Femur (tissue), 1 donor: ENCODE data around the gene ANO2.

ENCODE experiments used
- DNase-seq: peaks from one replicate; pipeline ENCODE4 v3.0.0-alpha.2; 2017

The ANO2 gene

DNA sequence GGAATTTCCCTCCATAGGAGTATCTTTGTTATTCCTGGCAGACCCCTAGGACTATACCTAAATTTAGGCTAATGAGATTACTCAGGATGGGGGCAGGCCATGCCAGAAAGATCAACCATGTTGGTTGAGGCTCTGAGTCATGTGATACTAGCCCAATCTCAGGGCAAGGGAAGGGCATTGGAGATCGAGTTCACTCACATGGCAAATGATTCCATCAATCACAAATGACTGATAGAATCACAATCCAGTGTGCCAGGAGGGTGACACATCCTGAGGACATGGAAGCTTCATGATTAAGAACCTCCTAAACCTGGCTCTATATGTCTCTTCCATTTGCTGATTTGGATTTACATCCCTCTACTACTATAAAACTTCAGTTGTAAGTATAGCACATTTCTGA, 330.8 kb downstream of the ANO2 start:
- no peak for DNase-seq

DNA sequence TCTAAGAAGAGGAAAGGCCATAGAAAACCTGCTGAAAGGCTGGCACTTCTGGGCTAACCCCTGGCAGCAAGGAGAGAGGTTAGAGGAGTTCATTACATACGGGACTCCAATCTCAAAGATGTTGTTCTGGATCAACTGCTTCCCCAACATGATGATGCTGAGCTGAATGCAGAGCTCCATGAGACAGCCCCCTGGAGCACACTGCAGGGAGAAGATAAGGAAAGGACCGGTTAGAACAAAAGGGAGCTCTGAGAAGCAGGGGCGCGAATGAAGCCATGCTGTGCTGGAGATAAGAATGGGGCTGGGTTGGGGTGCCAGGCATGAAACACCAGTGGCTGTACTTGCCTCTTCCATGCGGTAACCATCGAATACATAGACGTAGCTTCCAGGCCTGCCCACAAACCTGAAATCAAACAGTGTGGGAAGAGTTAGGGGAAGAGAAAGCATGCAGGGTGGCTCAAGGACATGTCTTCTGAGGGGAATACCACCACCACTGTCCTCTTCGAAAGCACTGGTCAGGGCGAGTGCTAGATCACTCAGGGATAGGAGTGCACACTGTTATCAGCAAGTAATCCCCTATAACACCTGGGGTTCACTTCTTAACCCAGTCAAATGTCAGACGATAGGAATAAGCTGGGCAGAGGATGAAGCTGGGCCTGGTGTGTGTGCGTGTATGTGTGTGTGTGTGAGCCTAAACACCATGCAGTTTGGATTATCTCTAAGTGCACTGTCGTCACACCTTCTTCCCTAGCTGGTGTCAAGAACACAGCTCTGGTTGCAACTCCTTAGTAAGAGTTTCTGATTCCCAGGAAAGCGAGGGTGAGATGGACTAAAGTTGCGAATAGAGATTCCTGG, 332.3 kb downstream of the ANO2 start:
- DNase-seq, result no peak

DNA sequence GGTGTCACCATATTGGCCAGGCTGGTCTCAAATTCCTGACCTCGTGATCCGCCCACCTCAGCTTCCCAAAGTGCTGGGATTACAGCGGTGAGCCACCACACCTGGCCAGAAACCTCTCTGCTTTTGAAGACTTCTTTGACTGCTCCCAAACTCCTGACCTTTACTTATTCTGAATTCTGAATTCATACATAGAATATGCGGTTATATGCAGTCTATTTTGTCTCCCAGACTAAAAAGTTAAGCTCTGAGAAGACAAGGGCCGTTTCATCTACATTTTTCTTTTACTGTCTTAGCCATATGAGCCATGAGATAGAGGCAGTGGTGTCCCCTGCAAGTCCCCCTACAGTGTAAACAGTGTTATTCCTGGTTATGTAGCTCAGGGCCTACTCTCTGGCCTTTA, 333.9 kb downstream of the ANO2 start:
- no peak for DNase-seq

DNA sequence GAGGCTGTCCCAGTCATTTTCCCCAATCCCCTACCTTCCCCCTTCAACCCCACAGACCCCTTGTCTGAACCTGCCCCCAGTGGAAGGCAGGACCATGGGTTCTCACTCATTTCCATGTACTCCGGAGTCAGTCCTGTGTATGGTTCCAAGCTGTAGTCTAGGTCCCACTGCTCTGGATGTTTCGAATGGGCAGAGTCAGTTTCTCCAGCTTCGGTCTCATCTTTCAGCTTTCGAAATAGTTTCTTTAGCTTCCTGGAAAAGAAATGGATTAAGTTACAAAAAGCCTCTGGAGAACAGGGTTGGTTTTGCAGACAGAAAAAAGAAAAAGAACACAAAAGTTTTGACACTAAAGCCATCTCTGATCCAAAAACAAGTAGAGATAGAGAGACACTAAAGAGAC, 345.7 kb downstream of the ANO2 start:
- DNase-seq, result no peak

DNA sequence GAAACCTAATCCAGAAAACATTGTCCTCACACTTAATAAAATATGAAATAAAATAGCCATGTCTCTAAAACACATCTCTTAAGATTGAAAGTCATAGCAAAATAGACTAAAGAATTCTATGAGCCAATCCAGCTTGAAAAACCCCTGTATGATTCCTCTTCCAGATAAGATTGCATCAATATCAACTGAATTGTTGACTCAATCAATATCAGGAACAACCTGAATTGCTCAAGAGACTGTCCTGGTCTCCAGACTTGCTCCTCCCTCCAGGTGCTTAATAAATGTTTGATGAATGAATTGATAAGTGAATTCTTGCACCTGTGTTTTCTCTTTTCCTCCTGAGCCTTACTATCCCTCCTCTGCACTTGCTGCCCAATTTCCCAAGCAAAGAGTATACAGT, 351.1 kb downstream of the ANO2 start:
- no peak for DNase-seq

DNA sequence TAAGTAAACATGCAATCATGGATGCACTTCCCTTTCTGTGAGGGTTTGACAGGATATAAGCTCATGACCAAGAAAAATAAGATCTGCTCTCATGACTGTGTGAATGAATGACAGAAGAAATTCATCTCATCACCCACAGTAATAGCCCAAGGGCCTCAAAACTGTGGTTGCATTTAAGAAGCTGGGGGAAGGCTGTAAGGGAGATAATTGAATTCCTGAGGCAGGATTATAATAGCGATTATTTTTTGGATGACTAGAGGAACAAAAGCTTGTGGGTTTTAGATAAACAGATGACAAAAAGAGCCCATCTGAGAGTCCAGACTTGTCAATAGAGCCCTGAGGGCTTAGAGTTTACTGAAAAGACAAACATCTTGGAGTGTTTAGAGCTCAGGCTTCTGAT, 352.0 kb downstream of the ANO2 start:
- no peak for DNase-seq

DNA sequence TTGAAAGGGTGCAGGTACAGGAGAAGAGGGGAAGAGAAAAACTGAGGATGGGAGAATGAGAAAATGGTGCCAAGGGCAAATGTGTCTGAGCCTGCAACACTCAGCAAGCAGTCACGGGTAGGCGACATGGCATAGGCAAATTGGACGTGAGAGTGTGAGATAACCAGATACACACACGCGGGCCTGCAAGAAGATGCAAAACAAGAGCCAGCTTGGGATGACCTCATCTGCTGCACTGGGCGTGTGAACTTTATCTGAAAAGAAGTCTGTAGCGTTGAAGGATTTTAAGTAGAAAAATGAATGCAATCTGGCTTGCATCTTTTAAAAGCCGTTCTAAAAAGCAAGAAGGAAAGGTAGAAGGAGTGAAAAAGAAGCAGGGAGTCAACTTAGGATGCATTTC, 352.7 kb downstream of the ANO2 start:
- DNase-seq, result no peak

DNA sequence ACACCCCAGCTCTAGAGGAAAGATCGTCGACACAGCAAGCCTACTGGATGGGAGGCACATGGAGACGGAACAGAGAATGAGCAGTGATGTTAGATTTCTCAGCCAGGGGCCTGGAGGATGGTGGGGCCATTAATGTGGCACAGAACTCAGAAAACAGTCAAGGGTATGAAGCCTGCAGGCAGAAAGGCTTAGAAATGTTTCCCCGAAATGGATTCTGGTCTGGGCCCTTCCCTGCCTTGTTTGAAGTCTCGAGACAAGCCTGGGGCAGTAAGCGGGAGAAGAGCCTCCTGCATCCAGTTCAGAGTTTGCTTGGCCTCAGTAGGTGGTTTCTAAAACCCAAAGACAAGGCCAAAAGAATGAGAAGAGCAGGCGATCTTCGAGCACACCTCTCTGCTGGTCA, 354.7 kb downstream of the ANO2 start:
- no peak for DNase-seq

DNA sequence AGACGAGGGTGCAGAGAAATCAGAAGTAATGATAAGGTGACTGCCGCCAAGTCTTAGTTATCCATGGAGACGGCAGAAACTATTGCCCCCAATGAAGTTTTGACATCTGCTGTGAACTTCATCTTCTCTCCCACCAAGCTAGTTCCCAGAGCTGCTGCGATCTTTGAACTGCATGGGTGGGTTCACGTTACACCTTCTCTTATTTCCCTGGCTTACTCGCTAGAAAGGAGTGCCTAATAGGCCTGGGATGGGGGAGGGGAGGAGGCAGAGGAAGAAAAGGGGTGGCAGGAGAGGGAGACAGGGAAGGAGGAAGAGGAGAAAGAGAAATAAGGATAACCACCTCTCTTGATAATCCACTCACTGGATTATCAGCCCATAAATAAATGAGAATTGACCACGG, 356.0 kb downstream of the ANO2 start:
- no peak for DNase-seq

DNA sequence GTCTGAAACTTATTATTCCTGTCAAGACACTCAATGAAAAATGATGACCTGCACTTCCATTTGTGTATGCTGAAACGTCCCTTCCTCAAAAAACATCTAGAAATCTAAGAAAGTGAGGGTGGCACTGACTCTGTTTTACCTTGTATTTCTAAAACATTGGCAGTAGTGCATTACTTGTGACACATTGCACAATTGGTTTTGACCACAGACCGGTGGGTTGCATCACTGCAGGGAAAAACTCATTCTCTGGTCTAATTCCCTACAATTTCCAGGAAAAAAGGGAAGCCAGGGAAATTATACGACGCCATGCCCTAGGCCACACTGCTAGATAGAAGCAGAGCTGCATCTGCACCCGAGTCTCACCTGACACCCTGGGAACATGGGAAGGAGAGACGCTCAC, 356.5 kb downstream of the ANO2 start:
- DNase-seq, result no peak

DNA sequence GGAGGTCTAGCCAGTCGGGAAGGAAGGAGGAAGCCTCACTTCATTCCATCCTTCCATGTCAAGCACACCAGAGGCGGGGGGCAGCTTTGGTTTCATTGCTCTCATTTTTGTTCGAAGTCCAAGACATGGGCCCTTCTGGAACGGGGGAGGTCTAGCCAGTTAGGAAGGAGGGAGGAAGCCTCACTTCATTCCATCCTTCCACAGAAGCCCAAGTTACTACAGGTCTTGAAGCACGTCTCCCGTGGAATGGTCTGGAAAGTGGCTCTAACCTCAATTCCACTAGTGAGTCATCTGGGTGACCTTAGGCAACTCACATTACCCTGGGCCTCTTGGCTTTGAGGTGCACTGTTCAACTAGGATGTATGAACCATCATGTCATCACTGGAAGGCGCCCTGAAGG, 356.9 kb downstream of the ANO2 start:
- DNase-seq, result no peak

DNA sequence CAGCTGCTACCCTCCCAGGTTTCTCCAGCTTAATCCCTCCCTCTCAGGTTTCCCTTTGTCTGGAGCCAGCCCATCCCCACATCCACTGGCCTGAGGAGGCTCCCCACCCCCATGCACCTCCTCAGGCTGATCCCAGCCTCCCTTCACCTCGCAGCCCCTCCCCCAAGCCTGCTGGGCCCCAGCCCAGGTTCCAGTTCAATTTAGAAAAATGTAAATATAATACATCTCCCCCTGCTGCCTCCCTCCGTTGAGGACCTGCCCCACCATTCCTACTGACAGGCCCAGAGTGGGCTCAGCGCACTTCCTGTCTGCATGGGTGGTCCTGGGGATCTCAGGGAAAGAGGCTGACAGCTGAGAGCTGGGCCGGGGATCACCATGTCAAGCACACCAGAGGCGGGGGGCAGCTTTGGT, 357.3 kb downstream of the ANO2 start:
- DNase-seq, result no peak

DNA sequence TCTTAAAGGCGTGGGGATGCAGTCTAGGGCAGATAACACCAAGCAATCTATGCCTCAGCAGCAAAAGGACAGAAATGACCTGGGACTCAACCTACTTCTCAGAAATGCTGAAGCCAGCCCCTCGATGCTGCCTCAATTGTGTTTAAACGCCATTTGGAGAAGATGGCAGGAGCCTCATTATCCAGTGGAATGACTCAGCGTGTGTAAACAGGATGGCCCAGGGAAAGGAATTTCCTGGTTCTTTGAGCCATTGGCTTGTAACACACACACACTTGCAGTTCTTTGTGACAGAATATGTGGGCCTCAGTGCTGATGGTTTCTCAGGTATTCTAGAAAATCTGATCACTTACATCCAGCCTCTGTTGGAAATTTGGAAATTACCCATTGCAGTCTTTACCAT, 358.9 kb downstream of the ANO2 start:
- DNase-seq, result no peak

DNA sequence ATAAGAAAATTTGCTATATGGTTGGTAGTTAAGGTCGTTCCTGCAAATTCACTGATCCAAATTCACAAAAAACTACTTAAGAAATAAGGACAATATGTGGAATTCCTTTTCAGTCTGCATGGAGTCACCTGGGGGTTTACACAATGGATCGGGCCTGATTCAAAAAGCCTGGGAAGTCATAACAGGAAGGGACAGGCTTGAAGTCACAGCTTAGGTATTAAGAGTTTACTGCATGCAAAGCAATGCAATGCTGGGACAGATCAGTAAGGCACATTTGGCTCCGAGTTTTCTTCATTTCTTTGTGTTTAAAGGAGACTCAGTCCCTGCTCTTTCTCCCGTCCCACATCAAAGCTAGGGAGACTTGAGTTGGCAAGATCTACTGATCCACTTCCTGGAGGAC, 359.9 kb downstream of the ANO2 start:
- no peak for DNase-seq

DNA sequence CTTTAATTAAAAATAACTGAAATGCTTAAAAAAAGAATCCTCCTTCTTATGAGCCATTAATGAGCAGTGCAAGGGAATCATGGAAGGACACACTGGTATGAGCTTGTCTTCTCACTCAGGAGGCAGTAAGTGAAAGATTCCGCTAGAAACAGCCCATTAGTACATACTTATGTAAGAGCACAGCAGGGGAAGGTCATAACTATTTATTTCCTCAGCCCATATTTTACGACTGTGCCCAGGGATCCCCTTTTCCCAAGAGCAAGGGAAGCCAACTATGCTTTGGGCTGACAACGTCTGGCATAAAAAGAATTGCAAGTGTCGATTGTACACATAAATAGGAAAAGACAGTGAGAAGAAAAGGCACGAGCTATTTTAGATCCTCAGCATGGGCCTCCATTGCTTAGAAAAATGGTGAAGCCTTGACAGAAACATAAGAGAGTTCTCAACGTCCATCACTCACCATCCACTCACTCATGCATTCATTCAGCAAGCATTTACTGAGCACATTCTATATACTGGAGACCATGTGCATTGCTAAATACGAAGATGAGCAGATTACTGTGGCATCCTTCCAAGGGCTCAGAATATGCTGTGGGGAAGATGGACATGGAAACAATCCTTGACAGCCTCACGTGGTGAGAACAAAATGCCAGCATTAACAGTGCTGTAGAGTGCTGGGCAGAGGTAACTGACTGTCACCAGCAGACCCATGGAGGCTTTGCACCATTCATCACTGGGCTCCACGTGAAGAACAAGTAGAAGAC, 360.5 kb downstream of the ANO2 start:
- DNase-seq, result no peak

DNA sequence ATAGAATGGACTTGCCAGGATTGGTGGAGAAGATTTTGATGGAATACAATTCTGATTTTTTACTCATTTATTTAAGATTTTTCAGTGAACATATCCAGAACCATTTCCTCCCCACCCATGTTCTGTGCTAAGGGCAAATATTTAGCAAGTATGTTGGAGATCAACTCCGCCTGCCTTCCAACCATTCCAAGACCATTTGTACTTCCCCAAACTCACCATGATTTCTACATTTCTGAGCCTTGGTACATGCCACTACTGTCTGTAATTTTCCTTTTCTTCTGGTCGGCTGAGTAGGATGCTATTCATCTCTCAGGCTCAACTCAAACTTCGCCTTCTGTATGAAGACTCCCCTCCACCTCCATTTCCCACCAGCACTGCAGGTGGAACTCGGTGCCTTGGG, 362.5 kb downstream of the ANO2 start:
- no peak for DNase-seq

DNA sequence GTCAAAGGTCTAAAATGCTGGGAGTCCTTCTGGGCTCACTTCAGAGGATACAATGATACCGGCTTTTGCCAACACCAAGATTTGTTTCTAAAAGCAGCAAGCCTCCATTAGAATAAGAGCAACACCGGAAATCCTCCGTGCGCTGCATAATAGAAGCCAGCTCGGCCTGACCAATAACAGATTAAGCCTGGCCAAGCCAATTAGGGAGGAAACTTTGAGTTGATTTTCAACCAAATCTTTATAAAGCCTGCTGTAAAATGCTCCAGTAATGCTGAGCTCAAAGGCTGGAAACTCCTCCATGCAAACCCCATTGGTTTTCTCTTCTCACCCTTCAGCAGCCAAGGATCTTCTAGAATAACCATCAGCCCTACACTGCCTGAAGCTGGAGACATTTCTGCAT, 363.0 kb downstream of the ANO2 start:
- DNase-seq, result peak; percentile 55

DNA sequence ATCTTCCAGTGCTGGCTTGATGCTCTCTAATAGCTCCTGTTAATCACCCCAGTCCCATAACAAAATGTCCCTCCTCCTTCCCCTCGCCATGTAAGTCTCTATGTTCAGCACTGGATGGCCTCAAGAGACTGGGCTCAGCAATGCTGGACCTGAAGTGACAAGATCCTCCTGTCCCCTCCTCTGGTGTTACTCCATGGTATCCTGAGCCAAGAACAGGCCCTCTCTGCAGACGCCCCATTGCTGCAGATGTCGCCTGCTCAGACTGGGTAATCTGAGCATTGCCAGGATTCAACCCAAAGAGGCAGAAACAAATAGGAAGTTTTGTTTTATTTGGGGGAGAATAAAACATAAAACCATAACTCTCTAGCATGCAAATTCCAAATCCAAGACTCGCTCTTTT, 363.4 kb downstream of the ANO2 start:
- DNase-seq, result no peak

DNA sequence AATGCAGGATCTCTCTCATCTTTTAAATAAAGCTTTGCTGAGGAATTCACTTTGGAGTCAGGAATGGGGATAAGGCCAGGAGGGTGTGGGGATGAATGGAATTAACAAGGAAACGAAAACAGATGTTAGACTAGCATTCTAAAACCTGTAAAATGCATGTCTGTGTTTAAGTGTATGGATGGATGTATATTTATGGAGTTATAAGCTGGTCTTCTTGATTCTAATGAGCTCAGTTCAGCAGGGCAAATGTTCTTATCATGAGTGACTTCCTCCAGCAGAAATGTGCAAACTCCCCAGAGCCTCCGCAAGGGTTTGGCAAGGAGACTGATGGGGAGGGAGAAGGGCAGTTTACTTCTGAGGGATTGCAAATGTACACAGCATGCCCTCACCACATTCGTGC, 364.0 kb downstream of the ANO2 start:
- DNase-seq, result peak; percentile 32

DNA sequence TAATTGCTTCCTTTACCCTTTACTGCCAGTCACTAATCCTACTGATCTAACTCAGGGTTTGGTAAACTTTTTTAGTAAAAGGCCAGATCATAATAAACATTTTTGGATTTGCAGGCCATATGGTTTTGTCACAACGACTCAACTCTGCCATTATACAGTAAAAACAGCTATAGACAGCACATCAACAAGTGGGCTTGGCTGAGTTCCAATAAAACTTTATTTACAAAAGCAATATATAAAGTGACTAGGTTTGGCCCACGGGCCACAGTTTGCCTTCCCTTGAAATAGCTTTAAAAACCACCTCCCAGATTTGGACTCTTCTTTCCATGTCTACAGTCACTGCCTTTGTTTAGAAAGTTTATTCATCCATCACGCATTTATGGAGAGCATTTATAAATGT, 366.3 kb downstream of the ANO2 start:
- no peak for DNase-seq

DNA sequence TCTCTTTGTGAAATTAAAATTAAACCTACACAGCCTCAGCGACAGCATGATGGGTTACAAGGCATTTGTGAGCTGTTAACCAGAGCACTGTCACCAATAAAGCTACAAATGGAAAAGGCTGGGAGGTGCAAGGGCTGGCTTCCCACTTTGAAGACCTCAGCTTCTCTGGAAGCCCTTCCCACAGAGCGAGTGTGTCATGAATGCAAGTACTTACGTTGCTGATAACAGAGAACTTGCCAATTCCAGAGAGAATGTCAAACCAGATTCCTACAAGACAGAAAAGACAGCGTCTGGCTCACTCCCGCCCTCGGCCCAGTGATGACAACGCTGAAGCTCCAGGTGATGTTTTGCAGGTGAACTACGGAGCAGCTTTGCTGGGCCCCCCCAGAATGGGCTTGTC, 367.3 kb downstream of the ANO2 start:
- no peak for DNase-seq

DNA sequence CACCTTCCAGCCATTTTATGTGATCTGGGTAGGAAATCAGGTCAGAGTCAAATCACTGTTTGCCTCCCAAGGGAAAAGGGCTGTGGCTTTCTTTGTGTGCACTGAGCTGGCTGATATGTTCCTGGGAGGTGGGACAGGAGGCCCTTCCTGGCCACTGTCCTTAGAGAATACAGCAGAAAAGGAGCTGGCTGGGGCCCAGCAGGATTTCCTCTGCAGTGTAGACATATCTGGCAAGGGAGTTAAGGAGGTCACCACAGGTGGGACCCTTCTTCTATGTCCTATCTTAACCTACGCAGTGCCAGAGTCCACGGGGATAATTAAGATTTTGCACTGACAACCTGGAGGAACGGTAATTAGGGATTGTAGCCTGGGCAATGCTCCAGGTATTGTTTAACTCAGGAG, 367.8 kb downstream of the ANO2 start:
- DNase-seq, result no peak

DNA sequence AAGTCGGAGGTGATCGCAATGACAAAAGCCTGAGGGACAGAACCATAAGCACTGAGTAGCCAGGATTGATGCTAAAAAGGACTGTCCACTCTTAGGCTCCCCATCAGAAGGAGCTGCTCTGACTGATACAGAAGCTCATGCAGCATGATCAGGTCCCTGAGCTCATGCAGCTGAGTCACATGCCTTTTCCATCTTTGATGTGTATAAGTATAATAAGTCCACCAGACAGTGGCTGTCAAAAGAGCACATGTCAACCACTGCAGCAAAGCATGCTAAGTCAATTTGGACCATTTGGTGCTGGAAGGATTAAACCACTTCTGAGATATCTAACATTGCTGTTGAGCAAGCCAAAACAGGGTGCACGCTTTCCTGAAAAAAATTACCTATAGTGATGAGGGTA, 369.1 kb downstream of the ANO2 start:
- DNase-seq, result no peak

DNA sequence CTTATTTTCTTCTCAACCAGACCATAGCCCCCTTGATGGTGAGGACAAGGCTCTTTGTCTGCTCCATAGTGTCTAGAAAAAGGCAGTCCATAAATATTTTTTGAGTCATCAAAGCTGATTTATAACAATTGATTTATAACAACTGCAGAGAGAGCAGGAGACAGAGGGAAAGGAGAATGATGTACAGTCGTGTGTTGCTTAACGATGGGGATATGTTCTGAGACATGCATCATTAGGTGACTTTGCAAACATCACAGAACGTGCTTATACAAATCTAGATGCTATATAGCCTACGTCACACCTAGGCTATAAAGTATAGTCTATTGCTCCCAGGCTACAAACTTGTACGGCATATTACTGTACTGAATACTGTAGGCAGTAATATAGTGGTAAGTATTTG, 369.8 kb downstream of the ANO2 start:
- DNase-seq, result no peak

DNA sequence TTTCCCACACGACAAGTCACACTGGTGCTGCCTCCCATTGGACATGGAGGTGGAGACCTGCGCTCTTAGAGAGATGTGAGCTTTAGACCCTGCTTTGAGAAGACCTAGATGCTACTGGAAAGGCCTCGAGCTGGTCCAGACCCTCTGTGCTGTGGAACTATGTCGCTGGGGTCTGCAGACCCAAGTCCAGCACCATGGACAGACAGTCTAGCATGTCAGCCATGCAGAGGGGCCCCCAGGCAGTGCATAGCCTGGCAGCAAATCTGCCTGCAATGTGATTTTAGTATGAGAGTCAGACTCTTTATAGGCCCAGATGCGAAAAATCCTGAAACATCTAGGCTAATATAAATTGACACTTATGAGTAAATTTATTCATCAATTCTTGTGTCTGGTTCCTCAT, 371.7 kb downstream of the ANO2 start:
- DNase-seq, result no peak
